ENCODE measurements around the gene BBS1.

The BBS1 gene

DNA sequence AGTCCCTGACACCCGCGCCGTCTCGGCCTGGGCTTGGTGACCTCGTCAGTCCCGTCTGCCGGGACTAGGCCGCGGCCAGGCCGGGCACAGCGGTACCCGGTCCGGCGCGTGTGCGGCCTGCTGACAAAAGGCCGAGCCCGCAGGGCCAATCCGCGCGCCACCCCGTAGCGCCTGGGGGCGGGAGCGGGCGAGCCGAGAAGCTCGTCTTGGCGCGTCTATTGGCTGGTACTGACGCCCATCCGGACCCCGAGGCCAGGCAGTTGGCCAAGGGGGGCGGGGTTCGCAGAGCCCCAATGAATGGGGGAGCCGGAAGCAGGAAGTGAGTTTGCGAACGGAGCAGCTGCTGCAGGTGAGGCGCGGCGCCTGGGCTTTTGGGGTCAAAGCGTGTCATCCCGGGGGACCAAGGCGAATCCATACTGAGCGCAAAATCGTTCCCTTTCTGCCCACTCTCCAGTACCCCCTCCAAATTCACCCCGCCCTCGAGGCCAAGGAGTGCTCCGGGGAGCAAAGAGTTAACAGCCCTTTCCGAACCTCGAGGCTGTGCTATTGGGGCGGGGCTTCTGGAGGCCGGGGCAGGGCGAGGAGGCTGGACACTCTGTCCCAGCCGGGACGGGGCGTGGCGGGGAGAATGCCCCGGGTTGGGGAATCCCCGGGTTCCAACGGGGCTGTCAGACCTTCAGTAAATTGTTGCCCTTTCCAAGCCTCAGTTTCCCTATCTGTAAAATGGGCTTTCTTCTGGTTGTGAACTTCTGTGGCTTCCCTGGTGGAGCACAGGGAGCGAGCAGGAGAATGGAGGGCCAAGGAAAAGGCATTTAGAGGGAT, 30.1 kb upstream of the BBS1 start, which contains the start of gene DPP3:
TSS of gene DPP3 (plus strand) at position 318 of the 822 bp plus-strand sequence. CDS start 1,767 bp downstream, outside the sequence.
- Histone ChIP-seq H3K9me3 (ENCODE audit: control insufficient read depth, low read length) (no peaks in the 10 kb centered on the region), H2AFZ (peak within 1 kb of the TSS; percentile 72)

DNA sequence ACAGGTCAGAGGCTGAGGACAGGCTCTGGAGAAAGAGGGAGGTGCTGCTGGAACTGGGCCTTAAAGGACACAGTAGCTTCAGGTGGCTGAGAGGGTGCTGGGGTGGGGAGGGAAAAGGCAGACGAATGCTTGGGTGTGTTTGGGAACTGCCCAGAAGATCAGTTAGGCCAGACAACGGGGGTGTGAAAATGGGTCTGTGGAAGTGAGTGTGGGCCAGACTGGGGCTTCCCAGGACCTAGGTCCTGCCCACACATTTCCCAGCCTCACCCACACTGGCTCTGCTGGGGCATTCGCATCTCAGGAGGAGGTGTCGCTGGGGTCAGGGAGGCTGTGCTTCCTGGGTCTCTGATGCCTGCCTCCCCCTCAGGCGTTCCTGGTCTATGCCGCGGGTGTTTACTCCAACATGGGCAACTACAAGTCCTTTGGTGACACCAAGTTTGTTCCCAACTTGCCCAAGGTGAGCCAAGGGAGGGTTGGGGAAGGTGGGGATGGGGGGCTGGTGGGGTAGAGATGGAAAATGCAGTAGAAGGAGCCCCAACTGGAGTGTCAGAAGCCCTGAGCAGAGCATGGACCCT, 25.5 kb upstream of the BBS1 start:
- Histone ChIP-seq H3K27me3 (ENCODE audit: control insufficient read depth, insufficient read depth, low read length) (no peaks in the 10 kb centered on the region), H3K9me3 (ENCODE audit: control insufficient read depth, low read length) (no peaks in the 10 kb centered on the region), H3K36me3 (ENCODE audit: control insufficient read depth, insufficient read depth, low read length) (no peaks in the 10 kb centered on the region)

More for the DNA sequence above, 30.1 kb upstream of the BBS1 start, which contains the start of gene DPP3:
- Histone ChIP-seq H3K4me3 (ENCODE audit: low read depth, low read length) (peak within 1 kb of the TSS; percentile 80), H3K4me1 (no peaks in the 10 kb centered on the region), H3K9ac (no peak within 1 kb of the TSS), H3K36me3 (ENCODE audit: control insufficient read depth, insufficient read depth, low read length) (no peaks in the 10 kb centered on the region), H3K79me2 (no peaks in the 10 kb centered on the region), H3K27ac (peak within 1 kb of the TSS; percentile 75), H3K4me2 (ENCODE audit: low read length) (peak within 1 kb of the TSS; percentile 88), H3K27me3 (ENCODE audit: control insufficient read depth, insufficient read depth, low read length) (no peaks in the 10 kb centered on the region)
- TF ChIP-seq CTCF (IDR thresholded peaks at IDR 0.05), result no peak

DNA sequence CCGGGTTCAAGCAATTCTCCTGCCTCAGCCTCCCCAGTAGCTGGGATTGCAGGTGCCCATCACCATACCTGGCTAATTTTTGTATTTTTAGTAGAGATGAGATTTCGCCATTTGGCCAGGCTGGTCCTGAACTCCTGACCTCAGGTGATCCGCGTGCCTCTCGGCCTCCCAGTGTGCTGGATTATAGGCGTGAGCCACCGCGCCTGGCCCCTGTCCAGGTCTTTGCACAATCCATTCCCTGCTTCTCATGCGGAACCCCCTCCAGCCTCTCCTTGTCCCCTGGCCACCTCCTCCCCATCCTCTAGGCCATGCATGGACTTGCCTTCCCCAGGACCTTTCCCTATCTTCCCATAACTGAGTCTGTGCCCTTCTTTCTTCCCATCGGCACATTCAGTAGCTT, 21.5 kb upstream of the BBS1 start:
- Histone ChIP-seq H3K27ac (no peak overlapping the region), H3K4me2 (ENCODE audit: low read length) (no peak overlapping the region), H3K79me2 (no peaks in the 10 kb centered on the region), H3K9ac (no peak overlapping the region), H3K4me3 (ENCODE audit: low read depth, low read length) (no peak overlapping the region), H3K27me3 (ENCODE audit: control insufficient read depth, insufficient read depth, low read length) (no peaks in the 10 kb centered on the region), H3K36me3 (ENCODE audit: control insufficient read depth, insufficient read depth, low read length) (no peaks in the 10 kb centered on the region), H3K9me3 (ENCODE audit: control insufficient read depth, low read length) (no peaks in the 10 kb centered on the region), H3K4me1 (no peaks in the 10 kb centered on the region), H2AFZ (no peak overlapping the region)
- no peak for TF ChIP-seq CTCF (IDR thresholded peaks at IDR 0.05)

More for the DNA sequence above, 25.5 kb upstream of the BBS1 start:
- Histone ChIP-seq H3K4me1 (no peaks in the 10 kb centered on the region), H2AFZ (no peak overlapping the region), H3K4me2 (ENCODE audit: low read length) (no peak overlapping the region), H3K79me2 (no peaks in the 10 kb centered on the region), H3K4me3 (ENCODE audit: low read depth, low read length) (no peak overlapping the region), H3K27ac (no peak overlapping the region), H3K9ac (no peak overlapping the region)
- TF ChIP-seq CTCF (IDR thresholded peaks at IDR 0.05), result no peak

DNA sequence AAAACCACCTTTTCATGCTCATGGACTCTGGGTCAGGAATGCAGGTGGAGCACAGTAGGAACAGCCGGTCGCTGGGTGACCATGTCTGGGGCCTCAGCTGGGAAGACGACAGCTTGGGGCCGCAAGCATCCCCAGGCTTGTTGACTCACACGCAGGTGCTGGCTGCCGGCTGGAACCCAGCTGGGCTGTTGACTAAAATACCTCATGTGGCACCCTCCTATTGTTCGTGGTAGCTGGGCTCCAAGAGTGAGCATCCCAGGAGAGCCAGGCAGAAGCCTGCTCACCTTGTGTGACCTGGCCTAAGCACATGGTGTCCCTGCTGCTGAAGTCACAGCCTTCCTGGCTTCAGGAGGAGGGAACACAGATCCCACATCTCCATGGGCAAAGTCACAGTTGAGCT, 20.8 kb upstream of the BBS1 start:
- no peaks in the 10 kb centered on the region for H3K36me3 ChIP-seq (ENCODE audit: control insufficient read depth, insufficient read depth, low read length)
- H3K4me3 ChIP-seq (ENCODE audit: low read depth, low read length), result no peak overlapping the region
- H2AFZ ChIP-seq, result no peak overlapping the region

More for the DNA sequence above, 20.8 kb upstream of the BBS1 start:
- no peaks in the 10 kb centered on the region for H3K27me3 ChIP-seq (ENCODE audit: control insufficient read depth, insufficient read depth, low read length)
- no peak overlapping the region for H3K4me2 ChIP-seq (ENCODE audit: low read length)
- no peak overlapping the region for H3K9ac ChIP-seq
- no peak overlapping the region for H3K27ac ChIP-seq
- no peaks in the 10 kb centered on the region for H3K9me3 ChIP-seq (ENCODE audit: control insufficient read depth, low read length)
- no peaks in the 10 kb centered on the region for H3K4me1 ChIP-seq
- no peak for TF ChIP-seq CTCF (IDR thresholded peaks at IDR 0.05)
- no peaks in the 10 kb centered on the region for H3K79me2 ChIP-seq
